ENCODE results near the gene MARCHF10. TPM values are rescaled to one million over a fixed set of nuclear protein-coding genes. Genes with fewer than 3 reads are reported as not detected.
"Not testable (repeated sequence)": the region's sequence is repeated elsewhere in the genome, so short reads cannot be mapped to it uniquely, and the experiment has no call there.

Gene MARCHF10
- polyA plus RNA-seq, 4 donors = 0.50 to 2.0 (median 1.0) TPM

DNA sequence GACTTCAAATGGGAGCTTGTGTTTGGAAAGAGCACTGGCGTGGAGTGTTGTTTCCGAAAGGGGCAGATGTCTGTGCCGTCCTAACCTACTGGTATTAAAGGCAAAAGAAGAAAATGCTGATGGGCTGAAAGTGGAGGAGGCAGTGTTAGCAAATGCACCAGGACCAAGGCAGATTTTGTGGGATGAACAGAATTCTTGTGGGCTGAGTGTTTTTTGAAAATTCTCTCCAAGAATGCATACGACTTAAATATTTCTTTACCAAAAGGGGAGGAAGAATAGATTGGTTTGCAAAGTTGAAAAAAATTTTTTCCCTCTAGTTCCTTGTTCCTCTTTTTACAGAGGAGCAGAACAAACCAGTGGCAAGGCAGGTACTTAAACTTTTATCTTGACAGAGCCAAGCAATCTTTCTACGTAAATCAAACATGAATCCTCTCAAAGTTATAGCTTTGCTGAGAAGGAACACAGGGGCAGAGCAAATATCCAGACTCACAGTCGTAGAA lies 16.8 kb downstream of the MARCHF10 start:
- DNase-seq (ENCODE audit: low read depth in 4 of 4, low spot score in 3 of 4) = no peak

DNA sequence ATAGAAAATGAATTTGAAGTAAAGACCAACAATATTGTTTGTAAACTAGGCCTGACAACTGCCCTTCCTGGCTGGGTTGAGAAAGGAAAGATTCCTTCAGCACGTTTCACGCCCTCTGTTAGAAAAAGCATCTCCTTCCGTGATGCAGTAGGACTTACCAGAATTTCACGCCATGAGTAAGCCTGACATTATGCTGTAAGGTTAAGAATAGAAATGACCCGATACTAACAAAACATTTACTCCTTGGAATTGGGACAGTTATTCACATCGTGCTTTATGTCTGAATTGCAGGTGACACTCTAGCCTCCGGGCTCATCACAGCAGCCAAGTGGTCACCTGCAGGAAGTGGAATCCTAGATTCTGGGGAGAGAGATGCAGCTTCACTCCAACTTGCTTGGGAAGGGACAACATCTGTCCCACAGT lies 17.5 kb downstream of the MARCHF10 start:
- DNase-seq (ENCODE audit: low read depth in 4 of 4, low spot score in 3 of 4) = no peak

DNA sequence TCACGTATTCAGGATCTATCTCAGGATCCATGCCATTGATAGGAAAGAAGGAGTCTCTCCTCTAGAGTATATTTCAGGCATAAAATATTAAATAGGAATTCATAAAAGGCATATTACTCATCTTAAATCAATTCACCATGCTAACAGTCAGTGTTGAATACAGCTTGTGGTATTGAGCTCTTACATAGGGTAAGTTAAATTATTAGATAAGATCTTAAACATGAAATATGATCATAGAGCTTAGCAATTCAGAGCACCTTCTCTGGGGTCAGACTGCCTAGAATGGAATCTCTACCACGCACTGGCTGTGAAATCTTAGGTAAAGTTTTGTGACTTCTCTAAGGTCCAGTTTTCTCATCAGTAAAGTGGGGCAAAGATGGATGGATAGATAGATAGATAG lies 20.7 kb downstream of the MARCHF10 start:
- no peak for DNase-seq (ENCODE audit: low read depth in 4 of 4, low spot score in 3 of 4)

DNA sequence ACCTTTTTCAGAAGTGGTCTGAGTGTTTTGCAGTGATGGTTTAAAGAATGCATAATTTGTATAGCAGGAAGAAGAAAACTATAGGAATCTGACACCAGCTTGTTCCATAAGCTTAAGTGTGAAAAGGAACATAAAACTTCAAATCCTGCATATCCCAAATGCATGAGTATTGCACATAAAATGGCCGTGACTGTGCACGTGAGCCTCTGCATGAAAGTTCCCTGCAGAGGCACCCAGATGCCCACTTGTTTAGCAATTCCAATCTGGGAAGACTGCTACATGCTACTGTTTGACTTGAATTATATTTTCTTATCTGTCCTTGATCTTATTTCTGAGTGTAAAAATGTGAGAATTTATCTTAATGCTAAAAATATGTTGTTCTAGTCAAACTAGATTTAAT lies 21.5 kb downstream of the MARCHF10 start:
- no peak for DNase-seq (ENCODE audit: low read depth in 4 of 4, low spot score in 3 of 4)

DNA sequence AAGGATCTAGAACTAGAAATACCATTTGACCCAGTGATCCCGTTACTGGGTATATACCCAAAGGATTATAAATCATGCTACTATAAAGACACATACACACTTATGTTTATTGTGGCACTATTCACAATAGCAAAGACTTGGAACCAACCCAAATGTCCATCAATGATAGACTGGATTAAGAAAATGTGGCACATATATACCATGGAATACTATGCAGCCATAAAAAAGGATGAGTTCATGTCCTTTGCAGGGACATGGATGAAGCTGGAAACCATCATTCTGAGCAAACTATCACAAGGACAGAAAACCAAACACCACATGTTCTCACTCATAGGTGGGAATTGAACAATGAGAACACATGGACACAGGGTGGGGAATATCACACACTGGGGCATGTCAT lies 22.1 kb downstream of the MARCHF10 start:
- DNase-seq (ENCODE audit: low read depth in 4 of 4, low spot score in 3 of 4) = not testable (repeated sequence)

DNA sequence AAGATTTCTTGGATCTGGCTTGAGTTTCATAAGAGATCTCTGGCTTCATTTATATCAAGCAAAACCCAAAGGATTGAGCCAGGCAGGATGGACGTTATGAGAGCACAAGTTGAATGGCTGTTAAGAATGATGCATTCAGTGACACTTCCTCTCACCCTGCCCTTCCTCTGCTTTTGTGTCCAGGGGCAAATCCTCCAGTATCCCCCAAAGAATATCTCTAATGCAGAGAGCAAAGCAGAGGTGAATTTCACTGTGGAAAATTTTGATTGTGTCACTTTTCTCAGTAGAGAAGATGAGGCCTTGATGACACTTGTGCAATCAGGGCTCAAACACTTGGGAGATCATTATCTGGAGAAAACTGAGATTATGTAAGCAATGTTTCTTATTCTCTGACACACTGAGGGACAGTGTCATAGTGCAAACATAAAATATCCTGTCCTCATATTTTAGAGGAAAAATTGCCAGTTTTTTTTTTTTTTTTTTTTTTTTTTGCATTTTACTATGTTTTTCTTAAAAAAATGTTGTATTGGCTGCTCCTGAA lies 25.3 kb downstream of the MARCHF10 start:
- no peak for DNase-seq (ENCODE audit: low read depth in 4 of 4, low spot score in 3 of 4)

DNA sequence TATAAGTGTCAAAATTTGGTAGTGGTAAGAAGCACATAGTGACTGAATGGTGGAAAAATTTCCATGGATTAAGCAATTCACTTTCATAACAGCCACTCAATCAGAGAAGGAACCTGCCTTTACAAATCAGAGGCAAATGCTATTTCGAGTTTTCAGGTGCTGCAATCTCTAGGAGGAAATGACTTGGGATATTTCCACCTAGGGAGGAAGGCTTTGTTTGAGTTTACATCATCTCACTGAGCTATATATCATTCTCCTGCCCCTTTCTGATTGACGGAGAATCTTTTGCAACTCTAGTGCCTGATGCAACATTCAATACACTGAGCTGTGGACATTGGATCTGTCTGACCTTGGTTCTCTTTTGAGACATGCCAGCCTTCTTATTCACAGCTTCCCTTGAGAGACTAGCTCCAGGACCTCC lies 26.3 kb downstream of the MARCHF10 start:
- DNase-seq (ENCODE audit: low read depth in 4 of 4, low spot score in 3 of 4) = no peak

DNA sequence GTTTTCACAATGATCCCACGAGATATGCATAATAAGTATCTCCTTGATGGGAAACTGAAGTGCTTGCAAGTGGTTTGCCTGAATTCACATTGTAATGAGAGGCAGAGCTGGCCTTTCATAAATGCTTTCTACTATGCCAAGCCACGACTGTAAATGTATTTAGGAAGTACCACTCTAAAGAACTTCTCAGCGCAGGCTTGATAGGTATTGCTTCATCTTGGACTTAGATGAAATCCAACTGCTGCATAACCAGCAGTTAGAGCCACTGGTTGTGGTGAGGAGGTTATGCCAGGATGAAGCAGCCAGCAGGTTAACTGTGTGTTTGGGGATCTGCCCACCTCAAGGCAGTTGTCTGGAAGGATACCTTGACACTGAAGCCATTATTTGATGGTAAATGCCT lies 26.8 kb downstream of the MARCHF10 start:
- no peak for DNase-seq (ENCODE audit: low read depth in 4 of 4, low spot score in 3 of 4)

DNA sequence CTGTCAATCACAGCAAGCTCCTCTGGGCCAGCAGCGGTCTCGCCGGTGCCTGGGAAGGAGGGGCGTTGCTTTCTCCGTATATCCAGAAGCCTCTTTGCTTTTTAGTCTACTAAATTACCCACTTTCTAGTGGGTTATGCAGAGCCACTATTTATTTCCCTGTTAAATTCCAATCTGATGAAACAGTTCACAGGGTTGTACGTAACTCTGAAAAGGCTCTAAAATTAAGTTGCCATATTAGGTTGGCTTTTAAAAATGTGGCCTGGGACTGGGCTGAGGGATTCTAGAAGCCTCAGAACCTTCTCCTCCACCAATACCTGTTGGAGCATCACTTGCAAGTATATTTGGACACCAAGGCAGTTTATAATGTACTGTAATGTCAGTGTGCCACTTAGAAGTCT lies 27.2 kb downstream of the MARCHF10 start:
- no peak for DNase-seq (ENCODE audit: low read depth in 4 of 4, low spot score in 3 of 4)

DNA sequence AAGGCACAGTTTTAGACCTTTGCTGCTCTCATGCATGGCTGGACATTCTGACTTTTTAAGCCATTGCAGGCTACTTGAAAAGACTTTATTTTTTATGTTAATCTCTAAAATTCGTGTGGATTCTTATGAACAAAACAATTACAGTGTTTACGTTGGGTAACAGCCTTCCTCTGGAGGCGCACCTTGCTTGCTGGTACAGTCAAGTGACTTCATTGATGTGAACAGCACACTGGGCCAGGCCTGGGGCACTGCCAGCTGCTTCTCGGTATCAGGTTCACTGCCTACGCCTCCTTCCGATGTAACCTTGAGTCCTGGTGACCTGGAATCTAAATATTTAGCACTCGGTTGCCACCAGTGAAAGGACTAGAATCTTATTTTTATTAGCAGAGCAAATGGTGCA lies 27.8 kb downstream of the MARCHF10 start:
- no peak for DNase-seq (ENCODE audit: low read depth in 4 of 4, low spot score in 3 of 4)

DNA sequence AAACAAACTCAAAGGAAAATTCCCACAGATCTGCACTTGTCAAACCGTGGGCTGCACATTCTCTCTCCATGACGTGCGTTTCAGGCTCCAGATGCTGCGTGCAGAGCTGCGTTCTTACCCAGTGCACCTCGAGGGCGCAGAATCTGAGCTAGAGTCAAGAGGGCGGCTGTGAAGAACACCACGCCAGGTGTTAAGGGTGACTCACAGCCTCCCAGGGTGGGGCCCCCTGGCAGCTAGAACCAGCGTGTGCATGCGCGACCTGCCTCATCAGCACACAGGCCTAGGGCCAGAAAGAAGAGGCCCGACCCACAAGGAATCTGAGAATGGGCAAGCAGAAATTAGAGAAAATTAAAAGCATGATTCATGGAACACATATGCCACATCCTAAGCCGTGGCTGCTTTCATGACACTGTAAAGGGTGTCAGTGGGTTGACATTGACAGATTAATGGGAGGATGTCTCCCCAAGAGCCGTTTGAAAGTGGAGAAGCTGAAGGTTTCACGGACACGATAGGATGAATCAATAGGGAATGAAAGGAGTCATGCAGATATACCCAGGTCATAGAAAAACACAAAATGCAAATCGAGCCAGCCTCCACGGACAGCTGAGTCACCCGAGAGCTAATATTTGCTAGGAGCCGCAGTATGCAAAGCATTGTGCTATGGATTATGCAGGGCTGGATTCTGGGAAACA lies 29.0 kb downstream of the MARCHF10 start:
- DNase-seq (ENCODE audit: low read depth in 4 of 4, low spot score in 3 of 4) = no peak

DNA sequence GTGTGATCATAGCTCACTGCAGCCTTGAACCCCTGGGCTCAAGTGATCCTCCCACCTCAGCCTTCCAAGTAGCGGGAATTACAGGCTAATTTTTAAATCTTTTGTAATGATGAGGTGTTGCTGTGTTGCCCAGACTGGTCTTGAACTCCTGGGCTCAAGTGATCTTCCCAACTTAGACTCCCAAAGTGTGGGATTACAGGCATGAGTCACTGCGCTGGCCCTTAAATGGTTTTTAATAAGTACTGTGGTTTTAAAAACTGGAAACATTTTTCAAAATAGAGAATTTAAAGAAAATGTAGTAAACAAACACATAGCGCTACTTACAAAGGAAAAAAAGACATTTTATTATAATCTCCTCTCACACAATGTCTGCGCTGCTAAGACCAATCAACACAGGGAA lies 32.2 kb downstream of the MARCHF10 start:
- no peak for DNase-seq (ENCODE audit: low read depth in 4 of 4, low spot score in 3 of 4)

DNA sequence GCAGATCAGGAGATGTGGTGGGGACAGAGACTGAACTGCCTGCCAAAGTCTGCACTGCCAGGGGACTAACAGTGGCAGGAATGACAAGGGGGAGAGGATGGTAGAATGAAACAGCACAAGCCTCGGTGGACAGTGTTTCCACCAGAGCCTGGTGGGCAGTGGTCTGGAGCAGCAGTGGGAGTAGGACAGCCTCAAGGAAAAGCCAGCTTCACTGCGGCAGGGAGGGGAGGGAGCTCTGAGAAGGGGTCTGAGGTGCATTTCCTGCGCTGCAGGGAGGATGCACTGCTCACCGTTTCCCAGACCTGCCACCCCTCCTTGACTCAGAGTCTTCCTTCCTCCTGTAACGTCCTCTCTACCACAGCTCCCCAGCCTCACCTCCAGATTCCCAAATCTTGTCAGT lies 33.8 kb downstream of the MARCHF10 start:
- no peak for DNase-seq (ENCODE audit: low read depth in 4 of 4, low spot score in 3 of 4)

DNA sequence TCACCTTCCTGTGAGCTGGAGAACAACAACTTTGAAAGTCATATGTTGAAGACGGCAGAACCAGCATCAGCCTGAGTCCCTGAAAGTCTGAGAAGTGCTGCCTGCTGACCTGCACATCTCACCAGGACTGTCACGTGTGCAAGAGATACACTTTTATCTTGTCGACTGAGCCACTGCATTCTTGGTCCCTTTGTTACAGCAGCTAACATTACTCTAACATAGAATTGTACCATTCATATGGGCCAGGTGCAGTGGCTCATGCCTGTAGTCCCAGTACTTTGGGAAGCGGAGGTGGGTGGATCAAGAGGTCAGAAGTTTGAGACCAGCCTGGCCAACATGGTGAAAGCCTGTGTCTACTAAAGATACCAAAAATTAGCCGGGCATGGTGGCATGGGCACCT lies 40.1 kb downstream of the MARCHF10 start:
- no peak for DNase-seq (ENCODE audit: low read depth in 4 of 4, low spot score in 3 of 4)

DNA sequence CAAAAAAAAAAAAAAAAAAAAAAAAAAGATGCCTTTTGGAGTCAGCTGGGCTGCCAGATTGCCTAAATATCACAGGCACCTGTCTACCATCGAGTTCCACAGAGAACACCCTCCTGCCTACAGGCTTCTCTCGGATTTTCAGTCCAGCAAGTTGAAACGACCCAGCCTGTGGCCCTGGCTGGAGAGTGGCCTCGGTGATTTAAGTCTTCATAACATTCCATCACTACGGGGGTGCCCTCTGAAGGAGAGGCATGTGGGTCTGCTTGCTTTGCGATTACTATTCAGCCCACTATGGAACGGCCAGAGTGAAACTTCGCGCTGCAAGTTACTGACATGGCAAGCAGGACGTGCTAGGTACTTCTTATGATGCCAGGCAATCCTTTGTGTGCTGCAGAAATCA lies 42.8 kb downstream of the MARCHF10 start:
- DNase-seq (ENCODE audit: low read depth in 4 of 4, low spot score in 3 of 4) = no peak

DNA sequence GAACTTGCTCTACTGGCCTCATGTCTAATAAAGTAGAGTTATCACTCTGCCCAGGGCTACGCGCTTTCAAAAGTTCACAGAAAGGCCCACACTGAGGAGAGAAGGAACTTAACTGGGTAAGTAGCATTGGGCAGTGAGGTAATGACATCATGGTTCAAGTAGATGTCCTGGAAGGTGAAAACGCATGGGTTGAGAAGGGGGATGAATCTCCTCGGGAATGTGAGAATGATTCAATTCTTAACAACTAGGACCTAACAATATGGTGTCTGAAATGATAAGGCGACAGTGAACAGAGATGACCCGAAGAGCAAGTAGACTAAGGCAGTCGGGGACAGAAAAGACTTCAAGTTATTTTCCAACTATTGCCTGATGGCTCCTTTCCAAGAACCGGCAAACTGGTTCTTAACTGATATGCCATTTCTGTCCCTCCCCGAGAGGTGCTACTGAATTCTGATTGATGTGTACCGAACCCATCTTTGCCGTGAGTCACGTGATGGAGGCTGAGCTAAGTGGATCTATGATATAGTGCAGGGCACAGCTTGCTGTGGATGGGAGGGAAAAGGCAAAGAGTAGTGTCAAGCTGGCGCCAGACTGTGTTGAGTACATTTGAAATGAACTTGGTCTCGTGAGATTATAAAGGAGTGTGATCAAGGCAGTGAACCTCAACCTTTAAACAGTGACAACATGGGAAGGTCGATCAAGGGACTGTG lies 44.1 kb downstream of the MARCHF10 start:
- DNase-seq (ENCODE audit: low read depth in 4 of 4, low spot score in 3 of 4) = no peak

DNA sequence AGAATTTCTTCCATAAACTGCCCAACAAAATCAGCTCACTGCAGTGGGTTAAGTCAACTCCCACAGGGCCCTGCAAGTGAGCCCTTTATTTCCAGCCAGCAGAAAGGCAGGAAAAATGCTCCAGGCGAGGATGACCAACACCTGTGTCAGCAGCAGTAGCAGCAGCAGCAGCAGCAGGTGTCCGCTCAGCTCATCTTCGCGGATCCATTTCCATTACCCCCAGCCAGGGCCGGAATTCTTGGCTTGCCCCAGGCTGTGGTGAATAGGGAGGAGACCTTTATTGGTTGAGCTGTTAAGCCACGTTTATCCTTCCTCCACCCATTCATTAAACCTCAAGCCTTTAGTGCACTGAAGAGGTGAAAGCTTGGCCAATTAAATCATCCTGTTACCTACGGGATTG lies 46.2 kb downstream of the MARCHF10 start:
- DNase-seq (ENCODE audit: low read depth in 4 of 4, low spot score in 3 of 4) = no peak

DNA sequence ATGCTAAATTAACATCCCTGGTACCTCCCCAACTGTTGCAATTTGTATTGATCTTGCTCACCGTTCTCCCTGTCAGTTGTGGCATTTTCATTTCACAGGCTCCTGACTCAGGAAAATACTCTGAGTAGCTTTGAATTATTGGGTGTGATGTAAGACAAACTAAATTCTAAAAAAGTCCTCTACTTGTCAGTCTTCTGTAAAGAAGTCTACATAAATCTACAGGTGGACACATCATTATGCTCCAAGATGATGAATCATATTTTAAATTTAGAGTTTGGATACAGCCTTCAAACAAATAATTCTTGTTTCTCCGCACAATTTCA lies 47.2 kb downstream of the MARCHF10 start:
- DNase-seq (ENCODE audit: low read depth in 4 of 4, low spot score in 3 of 4) = no peak

DNA sequence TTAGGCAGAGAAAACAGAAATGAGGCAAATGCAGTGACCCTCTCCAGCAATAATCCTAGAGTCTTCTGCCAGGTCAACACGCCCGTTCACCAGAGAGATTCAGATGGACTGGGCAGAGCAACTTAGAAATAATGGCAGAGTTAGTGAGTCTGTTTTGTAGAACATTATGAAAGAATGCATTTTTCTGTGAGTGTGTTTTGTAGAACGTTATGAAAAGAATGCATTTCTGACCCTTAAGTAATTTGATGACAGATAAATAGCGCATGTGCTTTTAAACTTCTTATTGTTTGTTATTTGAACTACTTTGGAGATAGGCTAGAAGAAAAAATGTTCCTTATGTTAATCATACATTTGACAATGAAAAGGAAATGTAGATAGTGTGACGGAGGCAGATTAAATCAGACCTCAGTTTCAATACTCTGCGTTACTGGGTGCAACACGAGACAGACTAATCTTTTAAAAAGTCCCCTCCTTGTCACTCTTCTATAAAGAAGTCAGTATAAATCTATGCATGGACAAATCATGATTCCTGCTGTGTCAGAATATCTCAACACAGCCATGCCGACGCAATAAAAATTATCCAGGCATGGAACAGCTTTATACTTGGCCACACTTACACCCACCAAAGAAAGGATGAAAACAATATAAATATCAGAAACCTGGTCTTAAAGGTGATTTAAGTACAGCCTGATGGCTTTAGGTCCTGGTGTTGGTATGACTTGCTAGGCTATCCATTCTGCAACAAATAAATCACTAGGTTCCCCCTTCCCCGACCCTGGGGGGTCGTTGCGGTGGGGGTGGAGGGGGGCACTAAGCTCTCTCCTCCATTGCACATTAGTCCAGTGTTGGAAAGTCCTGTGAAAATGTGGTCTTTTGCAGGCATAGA lies 47.8 kb downstream of the MARCHF10 start:
- DNase-seq (ENCODE audit: low read depth in 4 of 4, low spot score in 3 of 4) = no peak

DNA sequence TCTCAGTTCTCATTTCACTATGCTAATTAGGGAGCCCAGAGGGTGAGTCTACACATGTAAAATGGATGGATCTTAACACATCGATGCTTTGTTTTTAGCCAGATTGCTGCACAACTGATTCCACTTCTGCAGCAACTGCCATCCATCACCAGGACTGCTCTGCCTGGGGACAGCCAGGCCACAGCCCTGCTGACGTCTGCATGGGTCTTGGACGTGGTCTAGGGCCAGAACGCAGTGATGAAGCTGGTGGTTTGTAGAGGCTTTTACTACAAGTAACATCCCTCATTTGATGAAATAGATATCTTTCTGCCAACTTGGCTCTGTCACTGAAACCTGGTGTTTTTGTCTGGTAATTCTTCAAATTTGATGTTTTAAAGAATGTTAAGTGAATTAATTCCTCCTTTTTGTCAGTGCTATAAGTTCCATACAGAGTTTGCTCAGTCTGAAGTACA lies 50.6 kb downstream of the MARCHF10 start:
- no peak for DNase-seq (ENCODE audit: low read depth in 4 of 4, low spot score in 3 of 4)

DNA sequence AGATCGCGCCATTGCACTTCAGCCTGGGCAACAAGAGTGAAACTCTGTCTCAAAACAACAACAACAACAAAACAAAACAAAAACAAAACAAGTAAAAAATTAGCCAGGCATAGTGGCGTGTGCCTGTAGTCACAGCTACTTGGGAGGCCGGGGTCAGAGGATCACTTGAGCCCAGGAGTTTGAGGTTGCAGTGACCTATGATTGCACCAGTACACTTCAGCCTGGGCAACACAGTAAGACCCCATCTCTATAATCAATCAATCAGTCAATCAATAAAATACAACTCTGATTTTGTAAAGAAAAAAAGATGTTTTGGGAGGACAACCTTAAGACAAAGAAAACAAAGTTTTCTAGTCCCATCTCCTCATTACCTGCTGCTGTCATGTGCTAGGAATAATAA lies 51.9 kb downstream of the MARCHF10 start:
- DNase-seq (ENCODE audit: low read depth in 4 of 4, low spot score in 3 of 4) = no peak
